H9 (cell line): Measurements from ENCODE around the gene SIGLEC7. TPM values are rescaled to one million over a fixed set of nuclear protein-coding genes. Genes with fewer than 3 reads are reported as not detected.

ENCODE experiments used
- DNase-seq: peaks from one replicate; pipeline ENCODE4 v3.0.0-alpha.2; 2017
- H2AFZ ChIP-seq: one replicate; pipeline ENCODE4 v1.6.1; 2013; ENCODE audit warnings: mild to moderate bottlenecking, low read length, control low read depth, moderate library complexity
- H2AK5ac ChIP-seq: 2 replicates; pipeline ENCODE4 v1.6.1; 2013; ENCODE audit warnings: low read length, control low read depth, mixed read lengths; ENCODE audit not compliant: insufficient read length
- H2BK120ac ChIP-seq: one replicate; pipeline ENCODE4 v1.6.1; 2013; ENCODE audit warnings: low read depth, mild to moderate bottlenecking, low read length, control low read depth, inconsistent platforms; ENCODE audit not compliant: poor library complexity, severe bottlenecking
- H2BK12ac ChIP-seq: 2 replicates; pipeline ENCODE4 v1.6.1; 2013; ENCODE audit warnings: low read length, control low read depth, mixed read lengths, low read depth; ENCODE audit not compliant: insufficient read length
- H2BK15ac ChIP-seq: 2 replicates; pipeline ENCODE4 v1.6.1; 2013; ENCODE audit warnings: low read depth, low read length, control low read depth
- H2BK20ac ChIP-seq: one replicate; pipeline ENCODE4 v1.6.1; 2013; ENCODE audit warnings: low read depth, mild to moderate bottlenecking, low read length, control low read depth, inconsistent platforms; ENCODE audit not compliant: poor library complexity, severe bottlenecking
- H2BK5ac ChIP-seq: 2 replicates; pipeline ENCODE4 v1.6.1; 2013; ENCODE audit warnings: low read length, control low read depth, mixed read lengths; ENCODE audit not compliant: insufficient read length
- H3K14ac ChIP-seq: 2 replicates; pipeline ENCODE4 v1.6.1; 2013; ENCODE audit warnings: low read length, control low read depth; ENCODE audit not compliant: insufficient read depth
- H3K18ac ChIP-seq: 2 replicates; pipeline ENCODE4 v1.6.1; 2013; ENCODE audit warnings: low read depth, mild to moderate bottlenecking, mixed read lengths, low read length, control low read depth; ENCODE audit not compliant: insufficient read length
- H3K23ac ChIP-seq: 2 replicates; pipeline ENCODE4 v1.6.1; 2013; ENCODE audit warnings: low read length, control low read depth, mixed read lengths, low read depth; ENCODE audit not compliant: insufficient read length
- H3K23me2 ChIP-seq: 2 replicates; pipeline ENCODE4 v1.6.1; 2013; ENCODE audit warnings: low read depth, mild to moderate bottlenecking, mixed read lengths, low read length, control low read depth; ENCODE audit not compliant: insufficient read length, poor library complexity, severe bottlenecking
- H3K27ac ChIP-seq: 2 replicates; pipeline ENCODE4 v1.5.1; 2013; ENCODE audit warnings: low read length, control low read depth, mixed read lengths, low read depth; ENCODE audit not compliant: insufficient read length
- H3K27me3 ChIP-seq: 2 replicates; pipeline ENCODE4 v1.6.1; 2013; ENCODE audit warnings: low read length, control low read depth, inconsistent platforms; ENCODE audit not compliant: insufficient read depth
- H3K4ac ChIP-seq: 2 replicates; pipeline ENCODE4 v1.6.1; 2013; ENCODE audit warnings: low read depth, mild to moderate bottlenecking, control low read depth, inconsistent platforms, low read length, moderate library complexity
- H3K4me1 ChIP-seq: 2 replicates; pipeline ENCODE4 v1.6.1; 2013; ENCODE audit warnings: low read length, control low read depth, inconsistent platforms; ENCODE audit not compliant: insufficient read depth
- H3K4me2 ChIP-seq: 2 replicates; pipeline ENCODE4 v1.6.1; 2013; ENCODE audit warnings: low read length, control low read depth, mixed read lengths; ENCODE audit not compliant: insufficient read length, insufficient read depth
- H3K56ac ChIP-seq: 2 replicates; pipeline ENCODE4 v1.6.1; 2013; ENCODE audit warnings: low read depth, mild to moderate bottlenecking, mixed read lengths, low read length, control low read depth; ENCODE audit not compliant: insufficient read length
- H3K79me1 ChIP-seq: 2 replicates; pipeline ENCODE4 v1.6.1; 2013; ENCODE audit warnings: low read depth, mild to moderate bottlenecking, moderate library complexity, low read length, control low read depth, inconsistent platforms; ENCODE audit not compliant: insufficient read depth, poor library complexity, severe bottlenecking
- H3K79me2 ChIP-seq: 2 replicates; pipeline ENCODE4 v1.6.1; 2013; ENCODE audit warnings: low read length, control low read depth, inconsistent platforms; ENCODE audit not compliant: insufficient read depth
- H3K9ac ChIP-seq: 2 replicates; pipeline ENCODE4 v1.6.1; 2013; ENCODE audit warnings: low read length, control low read depth, mixed read lengths; ENCODE audit not compliant: insufficient read length; ENCODE audit errors: extremely low read depth
- H3K9me3 ChIP-seq: one replicate; pipeline ENCODE4 v1.6.1; 2013; ENCODE audit warnings: low read depth, low read length, inconsistent platforms; ENCODE audit not compliant: control insufficient read depth
- H3T11ph ChIP-seq: one replicate; pipeline ENCODE4 v1.6.1; 2013; ENCODE audit warnings: mild to moderate bottlenecking, low read length, control low read depth, inconsistent platforms
- H4K20me1 ChIP-seq: one replicate; pipeline ENCODE4 v1.6.1; 2013; ENCODE audit not compliant: control insufficient read depth, insufficient read length, insufficient read depth
- H4K5ac ChIP-seq: 2 replicates; pipeline ENCODE4 v1.6.1; 2013; ENCODE audit warnings: low read depth, mild to moderate bottlenecking, mixed read lengths, low read length, control low read depth; ENCODE audit not compliant: insufficient read length
- H4K8ac ChIP-seq: replicated peaks from 2 replicates; pipeline ENCODE4 v1.6.1; 2013; ENCODE audit warnings: low read length, control low read depth, mixed read lengths, low read depth; ENCODE audit not compliant: insufficient read length
- H4K91ac ChIP-seq: 2 replicates; pipeline ENCODE4 v1.6.1; 2013; ENCODE audit warnings: low read depth, mild to moderate bottlenecking, moderate library complexity, mixed read lengths, low read length, control low read depth; ENCODE audit not compliant: insufficient read length
- H3K27ac Mint-ChIP-seq, 3 experiments: 2 replicates in 2 of 3; 3 replicates in 1 of 3; pipeline ENCODE4 v1.8.0; 2020 to 2021; ENCODE audit warnings: mixed read lengths in 3 of 3, mild to moderate bottlenecking in 1 of 3, moderate library complexity in 1 of 3
- H3K27me3 Mint-ChIP-seq: 2 replicates; pipeline ENCODE4 v1.8.0; 2021; ENCODE audit warnings: low read depth, mild to moderate bottlenecking, moderate library complexity, mixed read lengths
- H3K36me3 Mint-ChIP-seq, 3 experiments: 2 replicates in 2 of 3; 3 replicates in 1 of 3; pipeline ENCODE4 v1.8.0; 2020 to 2021; ENCODE audit warnings: low read depth in 3 of 3, mixed read lengths in 3 of 3; ENCODE audit not compliant: insufficient read depth in 1 of 3
- H3K4me1 Mint-ChIP-seq, 2 experiments: 2 replicates each; pipeline ENCODE4 v1.8.0; 2020; ENCODE audit warnings: mixed read lengths in 2 of 2
- H3K4me3 Mint-ChIP-seq, 2 experiments: 2 replicates in 1 of 2; 3 replicates in 1 of 2; pipeline ENCODE4 v1.8.0; 2020 to 2021; ENCODE audit warnings: mild to moderate bottlenecking in 2 of 2, mixed read lengths in 2 of 2, moderate library complexity in 1 of 2
- H3K9me3 Mint-ChIP-seq, 2 experiments: 2 replicates in 1 of 2; 3 replicates in 1 of 2; pipeline ENCODE4 v1.8.0; 2020; ENCODE audit warnings: mild to moderate bottlenecking in 2 of 2, mixed read lengths in 2 of 2, moderate library complexity in 1 of 2
- WGBS: extraction: QIAGEN DNeasy Blood & Tissue Kit; methylation state at CpG from one replicate; pipeline ENCODE4 v1.1.7; 2013; ENCODE audit warnings: missing lambda C conversion rate, low lambda C conversion rate, mixed read lengths; ENCODE audit not compliant: insufficient read length; ENCODE audit errors: extremely low coverage; 5-methylcytosine and 5-hydroxymethylcytosine counted together
- total RNA-seq: library from RNA; stranded (reverse); gene quantifications from 2 replicates; pipeline ENCODE4 v1.2.1, GENCODE V29; 2021
- TF ChIP-seq, protein P1 (sequence below): fragments of 200-600 bp; sonication (generic); conservative IDR thresholded peaks from 3 replicates; pipeline ENCODE4 v1.8.0; 2021; ENCODE audit warnings: antibody characterized with exemption, mild to moderate bottlenecking

SIGLEC7 gene
- total RNA-seq, 1 experiment from 2014 or later, result not detected

DNA sequence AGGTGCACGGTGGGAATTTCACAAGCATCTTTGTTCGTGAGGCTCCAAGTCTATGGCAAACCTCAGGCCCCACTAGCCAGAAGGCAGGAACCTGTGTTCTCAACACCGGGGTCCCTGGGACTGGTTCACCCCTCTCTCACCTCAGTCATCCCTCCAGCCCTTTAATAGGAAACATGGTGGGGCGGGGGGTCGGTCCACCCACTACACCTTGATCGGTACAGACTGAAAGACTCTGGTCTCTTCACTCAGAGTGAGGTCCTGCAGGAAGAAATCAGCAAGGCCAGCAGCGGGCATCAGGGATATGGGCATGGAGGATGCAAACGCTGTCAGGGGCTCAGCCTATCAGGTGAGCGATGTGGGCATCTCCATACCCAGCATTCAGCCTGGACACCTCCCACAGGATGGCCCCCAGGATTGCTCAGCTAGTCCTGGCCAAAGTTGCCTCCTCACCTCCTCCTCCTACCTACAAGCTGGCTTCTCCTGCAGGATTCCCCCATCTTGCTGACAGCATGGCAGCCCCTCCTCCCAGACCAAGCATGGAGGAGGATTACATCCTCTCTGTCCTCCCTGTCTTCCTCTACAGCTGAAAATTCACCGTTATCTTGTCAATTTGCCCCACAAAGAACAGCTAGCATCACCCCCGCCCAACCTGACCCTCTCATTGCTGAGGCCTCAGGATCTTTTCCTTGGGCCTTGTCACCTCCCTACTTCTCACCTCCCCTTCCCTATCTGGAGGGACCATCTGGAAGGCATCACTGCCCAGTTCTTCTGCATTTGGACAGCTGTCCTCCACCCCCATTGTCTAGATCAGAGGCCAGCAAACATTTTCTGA, 45.5 kb downstream of the SIGLEC7 start:
- Histone ChIP-seq H4K8ac (no peak overlapping the region), H3K9ac (no peak overlapping the region), H2BK12ac (no peak overlapping the region), H2BK5ac (no peak overlapping the region), H3K4me2 (no peak overlapping the region), H3K56ac (no peak overlapping the region), H2AFZ (no peak overlapping the region), H3K79me2 (no peaks in the 10 kb centered on the region), H4K91ac (no peak overlapping the region), H2BK20ac (no peak overlapping the region), H4K20me1 (no peaks in the 10 kb centered on the region), H3T11ph (no peak overlapping the region), H2BK120ac (no peak overlapping the region), H3K79me1 (no peaks in the 10 kb centered on the region), H2BK15ac (no peak overlapping the region), H3K18ac (no peak overlapping the region), H4K5ac (no peak overlapping the region), H3K23ac (no peak overlapping the region), H3K4me1 (no peaks in the 10 kb centered on the region), H3K27ac (no peak overlapping the region), H2AK5ac (no peak overlapping the region), H3K23me2 (peaks cover 2% of the 10 kb centered on the region), H3K27me3 (no peaks in the 10 kb centered on the region; the same call in 1 of the 2 replicates), H3K9me3 (no peaks in the 10 kb centered on the region), H3K14ac (no peak overlapping the region), H3K4ac (no peak overlapping the region)
- peaks cover 29% of the 10 kb centered on the region for H3K27me3 Mint-ChIP-seq
- no peaks in the 10 kb centered on the region; a peak in 1 of 7 replicates for H3K36me3 Mint-ChIP-seq
- no peak for DNase-seq
- H3K4me3 Mint-ChIP-seq, result no peak overlapping the region
- TF ChIP-seq, protein P1, sequence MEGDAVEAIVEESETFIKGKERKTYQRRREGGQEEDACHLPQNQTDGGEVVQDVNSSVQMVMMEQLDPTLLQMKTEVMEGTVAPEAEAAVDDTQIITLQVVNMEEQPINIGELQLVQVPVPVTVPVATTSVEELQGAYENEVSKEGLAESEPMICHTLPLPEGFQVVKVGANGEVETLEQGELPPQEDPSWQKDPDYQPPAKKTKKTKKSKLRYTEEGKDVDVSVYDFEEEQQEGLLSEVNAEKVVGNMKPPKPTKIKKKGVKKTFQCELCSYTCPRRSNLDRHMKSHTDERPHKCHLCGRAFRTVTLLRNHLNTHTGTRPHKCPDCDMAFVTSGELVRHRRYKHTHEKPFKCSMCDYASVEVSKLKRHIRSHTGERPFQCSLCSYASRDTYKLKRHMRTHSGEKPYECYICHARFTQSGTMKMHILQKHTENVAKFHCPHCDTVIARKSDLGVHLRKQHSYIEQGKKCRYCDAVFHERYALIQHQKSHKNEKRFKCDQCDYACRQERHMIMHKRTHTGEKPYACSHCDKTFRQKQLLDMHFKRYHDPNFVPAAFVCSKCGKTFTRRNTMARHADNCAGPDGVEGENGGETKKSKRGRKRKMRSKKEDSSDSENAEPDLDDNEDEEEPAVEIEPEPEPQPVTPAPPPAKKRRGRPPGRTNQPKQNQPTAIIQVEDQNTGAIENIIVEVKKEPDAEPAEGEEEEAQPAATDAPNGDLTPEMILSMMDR, result no peak
- no peaks in the 10 kb centered on the region for H3K4me1 Mint-ChIP-seq
- H3K27ac Mint-ChIP-seq, result no peak overlapping the region
- WGBS, result no CpG with 5 or more reads among the region's 11 CpGs
- H3K9me3 Mint-ChIP-seq, result peaks cover 0 to 57% of the 10 kb centered on the region in 2 experiments; a peak in 2 of 5 replicates
